ENCODE measurements around the gene GPR37. TPM values are rescaled to one million over a fixed set of nuclear protein-coding genes. Genes with fewer than 3 reads are reported as not detected.

Gene GPR37
- polyA plus RNA-seq, 2 of the 4 experiments (the other 2 are of a cell fraction), result 0.35 to 0.61 TPM

- H3K27ac ChIP-seq, result no peak overlapping the region
- no peak for TF ChIP-seq FOSL2 (IDR thresholded peaks at IDR 0.05)
- no peak for TF ChIP-seq FOSL2 (CRISPR knock-in tag; IDR thresholded peaks at IDR 0.05)
- no peak for TF ChIP-seq EHMT2 (IDR thresholded peaks at IDR 0.05; ENCODE audit: low read depth)
- TF ChIP-seq GATA3 (IDR thresholded peaks at IDR 0.05; ENCODE audit: borderline replicate concordance), result no peak
- no peak for TF ChIP-seq MAX (IDR thresholded peaks at IDR 0.05)
- TF ChIP-seq PBX3 (IDR thresholded peaks at IDR 0.05), result no peak
- TF ChIP-seq CBX2 (IDR thresholded peaks at IDR 0.05; ENCODE audit: borderline replicate concordance, low read depth), result no peak
- ATAC-seq, result no peak
- WGBS (ENCODE audit: missing lambda C conversion rate), result 93% methylated on average over 2 of the region's 2 CpGs
- H3K4me3 ChIP-seq, result no peak overlapping the region
- H3K9me3 ChIP-seq, result no peaks in the 10 kb centered on the region
- DNase-seq (ENCODE audit: low read depth in 1 of 2, low spot score in 1 of 2), result no peak
- CTCF ChIA-PET, result interaction anchor here (1.8 kb wide), 1 partner anchor 15 kb away, joined by 5 read pairs; the partner anchor contains the start of gene GPR37
- no peaks in the 10 kb centered on the region for H3K4me1 ChIP-seq
- POLR2A ChIA-PET, result no interaction called here
- no peak for FAIRE-seq
- H3K4me2 ChIP-seq, result no peak overlapping the region
Measured at GRCh38 chr7:124751027-124751426, 14.6 kb downstream of the GPR37 start.

- H3K4me3 ChIP-seq, result no peak overlapping the region
- no peak for TF ChIP-seq JUN (IDR thresholded peaks at IDR 0.05)
- no peak for TF ChIP-seq ZNF302 (CRISPR knock-in tag; IDR thresholded peaks at IDR 0.05)
- TF ChIP-seq JUNB (IDR thresholded peaks at IDR 0.05), result no peak
- no peak for TF ChIP-seq MAX (IDR thresholded peaks at IDR 0.05)
- TF ChIP-seq ZC3H11A (IDR thresholded peaks at IDR 0.05), result no peak
- TF ChIP-seq KDM5A (IDR thresholded peaks at IDR 0.05), result no peak
- no peak for TF ChIP-seq HMGXB4 (CRISPR knock-in tag; IDR thresholded peaks at IDR 0.05; ENCODE audit: borderline replicate concordance)
- TF ChIP-seq SREBF2 (IDR thresholded peaks at IDR 0.05), result no peak
- no peak for TF ChIP-seq SMC3 (IDR thresholded peaks at IDR 0.05)
- no peak for TF ChIP-seq BCL3 (IDR thresholded peaks at IDR 0.05)
- TF ChIP-seq MAFK (IDR thresholded peaks at IDR 0.05; ENCODE audit: partially characterized antibody), result no peak
- TF ChIP-seq NR3C1 (IDR thresholded peaks at IDR 0.05), result no peak
- TF ChIP-seq TFCP2L1 (CRISPR knock-in tag; IDR thresholded peaks at IDR 0.05), result no peak
- TF ChIP-seq BHLHE40 (IDR thresholded peaks at IDR 0.05; ENCODE audit: low read depth, low read length), result no peak
- no peaks in the 10 kb centered on the region for H3K9me3 ChIP-seq
- ChIA-PET CTCF (no interaction called here), POLR2A (no interaction called here)
- no peak overlapping the region for H3K4me2 ChIP-seq
- WGBS (ENCODE audit: missing lambda C conversion rate), result 77% methylated on average over 11 of the region's 11 CpGs
- no peaks in the 10 kb centered on the region for H3K4me1 ChIP-seq
- DNase-seq (ENCODE audit: low read depth in 1 of 2, low spot score in 1 of 2), result no peak
- no peak for FAIRE-seq
- ATAC-seq, result no peak
- H3K27ac ChIP-seq, result no peak overlapping the region
Measured at GRCh38 chr7:124747072-124747471, 18.5 kb downstream of the GPR37 start.

- DNase-seq (ENCODE audit: low read depth in 1 of 2, low spot score in 1 of 2), result no peak
- H3K27ac ChIP-seq, result no peak overlapping the region
- no peak overlapping the region for H3K4me2 ChIP-seq
- H3K9me3 ChIP-seq, result no peaks in the 10 kb centered on the region
- ChIA-PET CTCF (interaction anchor here (0.8 kb wide), 1 partner anchor 18 kb away, joined by 4 read pairs; no protein-coding TSS in a partner anchor), POLR2A (no interaction called here)
- no peak for ATAC-seq
- no peak for FAIRE-seq
- TF ChIP-seq RCOR1 (IDR thresholded peaks at IDR 0.05; ENCODE audit: low read depth, low read length), result no peak
- TF ChIP-seq HOXB5 (CRISPR knock-in tag; IDR thresholded peaks at IDR 0.05), result no peak
- TF ChIP-seq PHF8 (IDR thresholded peaks at IDR 0.05; ENCODE audit: borderline replicate concordance, low read depth), result no peak
- no peak for TF ChIP-seq SMC3 (IDR thresholded peaks at IDR 0.05)
- no peak for TF ChIP-seq CEBPB (IDR thresholded peaks at IDR 0.05)
- no peak for TF ChIP-seq HES2 (IDR thresholded peaks at IDR 0.05)
- no peak for TF ChIP-seq NPAS2 (CRISPR knock-in tag; IDR thresholded peaks at IDR 0.05; ENCODE audit: borderline replicate concordance)
- TF ChIP-seq BCL3 (IDR thresholded peaks at IDR 0.05), result no peak
- TF ChIP-seq MAX (IDR thresholded peaks at IDR 0.05), result no peak
- TF ChIP-seq RNF2 (IDR thresholded peaks at IDR 0.05; ENCODE audit: borderline replicate concordance, low read depth), result no peak
- no peak for TF ChIP-seq FOXS1 (CRISPR knock-in tag; IDR thresholded peaks at IDR 0.05)
- WGBS (ENCODE audit: missing lambda C conversion rate), result 48% methylated on average over 3 of the region's 3 CpGs
- H3K4me1 ChIP-seq, result no peaks in the 10 kb centered on the region
- H3K4me3 ChIP-seq, result no peak overlapping the region
Measured at GRCh38 chr7:124738639-124739038, 27.0 kb downstream of the GPR37 start.
